CD4-positive, alpha-beta memory T cell (primary cell): ENCODE measurements around the gene SETD3. TPM values are rescaled to one million over a fixed set of nuclear protein-coding genes. Genes with fewer than 3 reads are reported as not detected.

Source experiments
- CTCF ChIA-PET: fragments of 350-600 bp; sonication (Branson Sonifier 250); formaldehyde crosslinking; loops from one replicate; lab custom pipeline; 2021; ENCODE audit warnings: inconsistent platforms; ENCODE audit not compliant: partially characterized antibody; lab: Charles Lee
- POLR2A ChIA-PET: fragments of 350-600 bp; sonication (Branson Sonifier 250); formaldehyde crosslinking; loops from one replicate; lab custom pipeline; 2021; ENCODE audit not compliant: partially characterized antibody; lab: Charles Lee
- DNase-seq, 5 donors: peaks; one replicate each; pipeline versions ENCODE4 v3.0.0 to v3.0.0-alpha.2; 2020 to 2022; ENCODE audit warnings: mixed read lengths in 1 of 5
- H3K27ac ChIP-seq: one replicate; pipeline ENCODE4 v1.7.0; 2013; ENCODE audit warnings: low read depth, low read length
- H3K27me3 ChIP-seq: 2 replicates; pipeline ENCODE4 v1.7.0; 2013; ENCODE audit warnings: mild to moderate bottlenecking, low read length, moderate library complexity; ENCODE audit not compliant: insufficient read depth
- H3K36me3 ChIP-seq: 2 replicates; pipeline ENCODE4 v1.7.0; 2013; ENCODE audit warnings: mild to moderate bottlenecking, low read length, moderate library complexity; ENCODE audit not compliant: insufficient read depth
- H3K4me1 ChIP-seq: 2 replicates; pipeline ENCODE4 v1.7.0; 2013; ENCODE audit warnings: mild to moderate bottlenecking, low read length, moderate library complexity; ENCODE audit not compliant: insufficient read depth
- H3K4me3 ChIP-seq, 2 donors: one replicate each; pipeline ENCODE4 v1.7.0; 2013; ENCODE audit warnings: low read length in 2 of 2, mild to moderate bottlenecking in 1 of 2
- H3K9me3 ChIP-seq, 2 donors: one replicate each; pipeline ENCODE4 v1.7.0; 2013; ENCODE audit warnings: low read length in 2 of 2, control low read depth in 1 of 2; ENCODE audit not compliant: control insufficient read depth in 1 of 2
- H3K27ac Mint-ChIP-seq, 7 donors: one replicate each; pipeline ENCODE4 v1.8.0; 2020 to 2021; ENCODE audit warnings: mixed read lengths in 7 of 7, mild to moderate bottlenecking in 6 of 7, inconsistent platforms in 3 of 7, moderate library complexity in 3 of 7
- H3K27me3 Mint-ChIP-seq, 2 donors: one replicate each; pipeline ENCODE4 v1.8.0; 2020 to 2021; ENCODE audit warnings: mixed read lengths in 2 of 2
- H3K36me3 Mint-ChIP-seq, 2 donors: one replicate each; pipeline ENCODE4 v1.8.0; 2020 to 2021; ENCODE audit warnings: mixed read lengths in 2 of 2, inconsistent platforms in 1 of 2, mild to moderate bottlenecking in 1 of 2
- H3K4me1 Mint-ChIP-seq, 4 donors: one replicate each; pipeline ENCODE4 v1.8.0; 2020 to 2021; ENCODE audit warnings: mixed read lengths in 4 of 4, mild to moderate bottlenecking in 1 of 4
- H3K4me3 Mint-ChIP-seq, 8 donors: one replicate each; pipeline ENCODE4 v1.8.0; 2020 to 2021; ENCODE audit warnings: mixed read lengths in 8 of 8, mild to moderate bottlenecking in 7 of 8, moderate library complexity in 6 of 8, inconsistent platforms in 3 of 8
- H3K9me3 Mint-ChIP-seq, 8 donors: one replicate each; pipeline ENCODE4 v1.8.0; 2020 to 2021; ENCODE audit warnings: mixed read lengths in 8 of 8, mild to moderate bottlenecking in 5 of 8, inconsistent platforms in 3 of 8, moderate library complexity in 1 of 8
- intact Hi-C: fragments of 100-400 bp; cut with micrococcal nuclease; formaldehyde crosslinking; loops from one replicate; pipeline ENCODE4 v1.15.1; 2023
- polyA plus RNA-seq, 2 donors: library from polyadenylated mRNA; unstranded; fragments of 300-500 nt; fragmentation: Illumina TruSeq; gene quantifications; one replicate each; pipeline ENCODE4 v1.2.3, GENCODE V29; 2021
- total RNA-seq, 2 experiments: library from RNA; stranded (reverse); gene quantifications; one replicate each; pipeline ENCODE4 v1.2.3, GENCODE V29; 2021

Gene SETD3
- total and polyA plus RNA-seq, 4 experiments from 2014 or later, result 37.4 to 66.9 (median 55.8) TPM

DNA sequence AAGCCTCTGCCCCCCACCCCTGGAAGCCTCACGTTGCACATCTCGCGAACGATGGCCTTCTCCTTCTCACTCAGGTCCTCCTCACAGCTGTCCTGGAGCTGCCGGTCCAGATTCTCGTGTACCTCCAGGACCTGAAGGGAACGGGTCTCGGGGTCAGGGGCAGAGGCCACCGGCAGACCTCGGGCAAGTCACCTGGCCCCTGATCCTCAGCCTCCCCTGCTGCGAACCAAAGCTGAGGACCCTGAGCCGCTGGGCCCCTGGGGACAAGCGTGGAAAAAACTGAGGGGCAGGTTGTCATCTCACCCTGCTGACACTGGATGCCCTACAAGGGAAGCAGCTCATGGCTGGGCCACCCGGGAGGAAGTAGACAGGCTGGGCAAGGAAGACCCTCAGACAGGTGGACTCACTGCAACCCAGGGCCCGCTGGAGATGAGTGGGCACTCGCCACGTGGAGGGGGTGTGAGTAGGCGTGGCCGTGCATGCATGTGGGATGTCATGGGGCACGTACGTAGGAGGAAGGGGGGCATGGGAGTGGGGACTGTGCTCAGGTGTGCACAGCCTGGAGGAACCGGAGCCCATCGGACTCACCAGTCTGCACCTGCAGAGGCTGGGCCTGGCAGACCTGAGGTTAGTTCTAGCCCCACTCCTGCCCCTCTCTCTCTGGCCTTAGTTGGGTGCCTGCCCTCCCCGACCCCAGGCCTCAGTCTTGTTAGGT lies 35.7 kb upstream of the SETD3 start:
- H3K27ac ChIP-seq, result no peak overlapping the region
- Mint-ChIP-seq H3K27ac (peak overlapping the region in 1 of 7 donors; percentile 86), H3K4me1 (no peaks in the 10 kb centered on the region), H3K4me3 (no peak overlapping the region), H3K9me3 (no peaks in the 10 kb centered on the region), H3K27me3 (no peaks in the 10 kb centered on the region), H3K36me3 (peaks cover 0 to 21% of the 10 kb centered on the region in 2 donors)
- peak in 1 of 5 donors; percentile 38 for DNase-seq
- no peaks in the 10 kb centered on the region for H3K36me3 ChIP-seq
- H3K4me3 ChIP-seq, result no peak overlapping the region
- POLR2A ChIA-PET, result interaction anchor here (1.0 kb wide), 1 partner anchor 36 kb away, joined by 6 read pairs; the partner anchor contains the start of genes CCNK and SETD3
- H3K9me3 ChIP-seq, result no peaks in the 10 kb centered on the region
- intact Hi-C loops, result no loop called here
- no peaks in the 10 kb centered on the region for H3K4me1 ChIP-seq
- CTCF ChIA-PET, result interaction anchor here (0.7 to 4.5 kb wide), 3 partner anchors 89 to 369 kb away, joined by 3 to 30 read pairs (median 9); no protein-coding TSS in a partner anchor
- H3K27me3 ChIP-seq, result no peaks in the 10 kb centered on the region

DNA sequence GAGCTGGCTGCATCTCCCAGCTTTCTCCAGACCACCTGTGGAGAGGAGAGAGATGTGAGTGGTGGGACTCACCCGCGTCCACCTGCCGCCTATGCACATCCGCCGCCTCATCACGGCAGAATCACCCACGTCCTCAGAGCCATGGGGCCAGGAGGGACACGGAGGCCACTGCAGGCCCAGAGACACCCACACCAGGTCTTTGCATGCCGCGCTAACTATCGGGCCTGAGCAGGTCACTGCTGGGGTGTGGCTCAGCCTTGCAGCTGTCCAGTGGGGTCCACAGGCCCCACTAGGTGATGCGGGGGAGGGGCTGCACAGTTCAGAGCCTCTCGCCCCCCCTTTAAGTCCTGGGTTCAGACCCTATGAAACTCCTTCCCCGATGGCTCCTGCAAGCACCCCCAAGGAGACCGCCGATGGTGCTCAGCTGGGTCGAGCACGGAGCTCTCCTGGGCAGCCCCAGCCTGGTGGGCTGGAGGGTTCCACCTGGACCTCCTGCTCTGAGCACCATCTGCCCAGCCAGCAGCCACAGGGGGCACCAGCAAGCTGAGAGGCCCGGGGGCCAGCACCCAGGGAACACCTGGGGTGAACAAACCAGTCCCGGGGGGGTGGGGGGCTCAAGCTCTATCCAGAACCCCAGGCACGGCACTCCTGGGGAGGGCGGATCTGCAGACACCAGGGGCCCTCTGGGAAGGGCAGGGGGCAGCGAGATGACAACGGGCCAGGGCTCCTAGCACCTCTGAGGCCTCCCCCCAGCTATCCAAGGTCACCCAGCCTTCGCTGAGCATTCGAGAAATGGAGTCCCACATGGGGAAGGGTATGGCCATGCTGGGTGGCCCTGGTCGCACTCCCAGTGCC lies 34.9 kb upstream of the SETD3 start:
- Mint-ChIP-seq H3K36me3 (peaks cover 0 to 28% of the 10 kb centered on the region in 2 donors), H3K4me3 (no peak overlapping the region), H3K27me3 (no peaks in the 10 kb centered on the region), H3K9me3 (no peaks in the 10 kb centered on the region), H3K27ac (no peak overlapping the region), H3K4me1 (no peaks in the 10 kb centered on the region)
- no peaks in the 10 kb centered on the region for H3K36me3 ChIP-seq
- H3K4me1 ChIP-seq, result no peaks in the 10 kb centered on the region
- CTCF ChIA-PET, result interaction anchor here (1.1 to 4.5 kb wide), 2 partner anchors 10 to 113 kb away, joined by 4 to 30 read pairs; no protein-coding TSS in a partner anchor
- no peaks in the 10 kb centered on the region for H3K9me3 ChIP-seq
- intact Hi-C loops, result no loop called here
- no peak for DNase-seq
- H3K4me3 ChIP-seq, result no peak overlapping the region
- POLR2A ChIA-PET, result interaction anchor here (1.0 kb wide), 1 partner anchor 35 kb away, joined by 6 read pairs; the partner anchor contains the start of genes CCNK and SETD3
- no peak overlapping the region for H3K27ac ChIP-seq
- no peaks in the 10 kb centered on the region for H3K27me3 ChIP-seq

DNA sequence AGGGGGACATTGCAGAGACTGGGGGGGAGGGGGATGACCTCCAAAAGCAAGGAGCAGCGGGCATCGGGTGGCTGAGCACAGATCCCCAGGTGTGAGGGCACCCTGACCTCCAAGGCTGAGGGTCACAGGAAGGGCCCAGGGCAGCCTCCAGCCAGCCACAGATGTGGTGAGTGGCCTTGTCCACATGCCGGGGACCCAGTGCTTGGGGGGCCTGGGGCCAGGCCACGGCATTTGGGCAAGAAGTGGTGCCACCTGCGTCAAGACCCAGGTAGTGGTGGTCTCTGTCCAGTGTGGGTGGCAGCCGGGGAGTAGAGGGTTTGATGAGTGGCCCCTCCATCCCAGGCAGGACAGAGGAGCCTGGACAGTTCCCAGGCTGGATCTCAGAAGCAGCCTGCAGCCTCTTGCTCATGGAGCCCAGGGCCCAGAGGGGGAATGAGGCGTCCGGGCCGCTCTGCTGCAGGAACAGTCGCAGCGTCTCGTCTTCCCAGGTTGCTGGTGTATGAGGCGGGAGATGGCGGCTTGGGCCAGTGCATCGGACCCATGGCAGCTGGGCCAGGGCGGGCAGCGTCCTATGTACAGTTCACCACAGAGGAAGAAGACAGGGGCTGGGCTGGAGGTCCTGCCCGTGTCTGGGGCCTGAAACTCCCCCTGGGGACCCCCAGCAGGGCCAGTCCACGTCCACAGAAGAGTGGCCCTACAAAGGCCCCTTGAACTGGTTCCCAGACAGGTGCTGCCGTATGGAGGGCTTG lies 34.1 kb upstream of the SETD3 start:
- ChIA-PET POLR2A (interaction anchor here (1.0 kb wide), 1 partner anchor 34 kb away, joined by 6 read pairs; the partner anchor contains the start of genes CCNK and SETD3), CTCF (interaction anchor here (1.1 kb wide), 1 partner anchor 9 kb away, joined by 4 read pairs; no protein-coding TSS in a partner anchor)
- no peaks in the 10 kb centered on the region for H3K36me3 ChIP-seq
- H3K4me3 Mint-ChIP-seq, result no peak overlapping the region
- H3K27ac ChIP-seq, result no peak overlapping the region
- no peaks in the 10 kb centered on the region for H3K4me1 ChIP-seq
- H3K36me3 Mint-ChIP-seq, result peaks cover 0 to 29% of the 10 kb centered on the region in 2 donors
- intact Hi-C loops, result no loop called here
- H3K4me3 ChIP-seq, result no peak overlapping the region
- no peaks in the 10 kb centered on the region for H3K27me3 ChIP-seq
- DNase-seq, result peak in 1 of 5 donors; percentile 39
- H3K27me3 Mint-ChIP-seq, result no peaks in the 10 kb centered on the region
- no peaks in the 10 kb centered on the region for H3K9me3 ChIP-seq
- H3K4me1 Mint-ChIP-seq, result no peaks in the 10 kb centered on the region
- H3K9me3 Mint-ChIP-seq, result no peaks in the 10 kb centered on the region
- H3K27ac Mint-ChIP-seq, result peak overlapping the region in 1 of 7 donors; percentile 38

DNA sequence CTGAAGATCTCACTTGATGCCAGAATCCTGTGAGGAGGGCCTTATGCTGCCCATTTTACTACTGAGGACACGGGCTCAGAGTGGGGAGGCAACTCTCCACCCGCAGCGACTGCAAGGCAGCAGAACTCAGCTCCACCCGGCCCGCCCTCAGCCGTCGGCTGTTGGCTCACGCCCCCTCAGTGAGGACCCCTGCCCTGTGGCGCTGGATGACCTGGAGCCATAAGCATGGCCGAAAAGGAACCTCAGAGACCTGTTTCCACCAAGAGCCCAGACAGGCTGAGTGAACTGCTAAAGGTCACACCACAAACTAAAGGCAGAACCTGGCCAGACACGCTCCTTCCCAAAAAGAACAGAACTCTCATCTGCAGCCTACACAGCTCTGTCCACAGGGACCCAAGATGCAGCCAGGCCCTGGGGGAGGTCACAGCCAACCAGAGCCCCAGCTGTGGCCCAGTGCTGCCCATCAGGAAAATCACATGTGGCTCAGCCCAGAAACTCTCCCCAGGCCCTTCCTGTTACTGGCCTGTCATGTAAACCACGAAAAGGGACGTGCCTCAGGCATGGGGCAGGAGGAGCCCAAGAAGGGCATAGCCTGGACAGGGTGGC lies 33.4 kb upstream of the SETD3 start:
- ChIA-PET CTCF (no interaction called here), POLR2A (no interaction called here)
- intact Hi-C loops, result no loop called here
- Mint-ChIP-seq H3K27me3 (no peaks in the 10 kb centered on the region), H3K27ac (peak overlapping the region in 1 of 7 donors; percentile 38), H3K9me3 (no peaks in the 10 kb centered on the region), H3K4me1 (no peaks in the 10 kb centered on the region), H3K4me3 (no peak overlapping the region), H3K36me3 (peaks cover 0 to 34% of the 10 kb centered on the region in 2 donors)
- no peaks in the 10 kb centered on the region for H3K4me1 ChIP-seq
- no peaks in the 10 kb centered on the region for H3K27me3 ChIP-seq
- no peak for DNase-seq
- H3K36me3 ChIP-seq, result peaks cover under 1% of the 10 kb centered on the region
- H3K9me3 ChIP-seq, result no peaks in the 10 kb centered on the region
- H3K27ac ChIP-seq, result no peak overlapping the region
- H3K4me3 ChIP-seq, result no peak overlapping the region

DNA sequence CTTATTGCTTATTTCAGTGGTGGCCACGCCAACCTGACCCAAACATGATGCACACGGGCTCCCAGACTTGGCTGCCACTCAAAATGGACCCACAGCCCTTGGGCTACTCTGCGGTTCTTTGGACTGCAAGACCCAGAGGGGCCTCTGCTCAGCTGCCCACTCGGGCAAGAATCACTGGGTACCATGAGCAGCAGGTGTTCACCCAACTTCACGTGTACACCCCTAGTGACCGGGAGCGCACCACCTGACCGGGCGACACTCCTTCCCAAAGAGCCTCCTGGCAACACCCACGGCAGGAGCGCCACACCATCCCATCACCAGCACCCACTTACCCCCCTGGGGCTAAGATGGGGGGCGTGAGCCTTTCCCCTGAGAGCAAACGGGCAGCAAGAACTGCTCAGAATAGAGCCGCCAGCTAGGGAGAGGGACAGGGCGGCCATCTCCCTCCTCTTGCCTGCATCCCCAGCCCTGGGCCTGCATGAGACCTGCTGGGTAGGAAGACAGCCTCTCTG lies 32.6 kb upstream of the SETD3 start:
- POLR2A ChIA-PET, result no interaction called here
- H3K36me3 Mint-ChIP-seq, result peaks cover 6 to 43% of the 10 kb centered on the region in 2 donors
- H3K4me1 Mint-ChIP-seq, result no peaks in the 10 kb centered on the region
- H3K27me3 Mint-ChIP-seq, result no peaks in the 10 kb centered on the region
- intact Hi-C loops, result no loop called here
- Histone ChIP-seq H3K27ac (no peak overlapping the region), H3K27me3 (no peaks in the 10 kb centered on the region), H3K9me3 (no peaks in the 10 kb centered on the region), H3K4me1 (no peaks in the 10 kb centered on the region), H3K4me3 (no peak overlapping the region), H3K36me3 (peaks cover 8% of the 10 kb centered on the region)
- H3K4me3 Mint-ChIP-seq, result no peak overlapping the region
- CTCF ChIA-PET, result no interaction called here
- H3K9me3 Mint-ChIP-seq, result no peaks in the 10 kb centered on the region
- DNase-seq, result no peak
- peak overlapping the region in 2 of 7 donors; percentile 12 to 38 for H3K27ac Mint-ChIP-seq

DNA sequence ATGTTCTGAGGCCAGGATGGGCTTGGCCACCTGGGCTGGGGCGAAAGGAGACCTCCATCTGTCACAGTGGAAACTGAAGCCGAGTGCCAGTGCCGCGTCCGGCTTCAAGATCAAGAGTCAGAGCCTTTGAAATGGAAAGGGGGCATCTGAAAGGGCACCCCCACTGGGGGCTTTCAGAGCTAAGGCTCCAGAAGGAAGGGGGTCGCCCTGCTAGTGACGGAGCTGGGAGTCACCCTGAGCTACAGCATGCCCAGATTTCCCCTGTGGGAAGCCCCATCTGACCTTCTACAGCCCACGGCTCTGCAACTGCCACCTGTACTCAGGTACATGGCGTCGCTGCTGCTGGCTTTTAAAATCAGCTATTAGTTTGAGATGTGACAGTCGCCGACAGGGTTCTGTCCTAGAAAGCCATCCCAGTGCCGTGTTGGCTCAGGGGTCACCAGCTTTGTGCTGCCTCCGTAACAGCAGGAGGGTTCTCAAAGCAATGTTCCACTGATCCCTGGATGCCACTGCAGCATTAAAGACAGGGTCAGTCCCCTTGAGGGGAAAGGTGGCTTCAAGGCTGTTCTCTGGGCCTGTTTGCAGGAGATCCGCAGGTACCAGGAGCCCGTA lies 32.0 kb upstream of the SETD3 start:
- DNase-seq, result no peak
- H3K9me3 ChIP-seq, result no peaks in the 10 kb centered on the region
- peaks cover 14% of the 10 kb centered on the region for H3K36me3 ChIP-seq
- H3K4me1 Mint-ChIP-seq, result no peaks in the 10 kb centered on the region
- no peaks in the 10 kb centered on the region for H3K4me1 ChIP-seq
- POLR2A ChIA-PET, result interaction anchor here (0.8 kb wide), 1 partner anchor 32 kb away, joined by 3 read pairs; the partner anchor contains the start of genes CCNK and SETD3
- peaks cover 10 to 48% of the 10 kb centered on the region in 2 donors for H3K36me3 Mint-ChIP-seq
- H3K9me3 Mint-ChIP-seq, result no peaks in the 10 kb centered on the region
- H3K4me3 Mint-ChIP-seq, result no peak overlapping the region
- H3K27ac Mint-ChIP-seq, result peak overlapping the region in 2 of 7 donors; percentile 16 to 29
- H3K27me3 Mint-ChIP-seq, result no peaks in the 10 kb centered on the region
- CTCF ChIA-PET, result no interaction called here
- H3K4me3 ChIP-seq, result no peak overlapping the region
- intact Hi-C loops, result no loop called here
- H3K27ac ChIP-seq, result no peak overlapping the region
- no peaks in the 10 kb centered on the region for H3K27me3 ChIP-seq
